Bronchial epithelial cell (primary cell): ENCODE measurements around the gene PAK5. TPM values are rescaled to one million over a fixed set of nuclear protein-coding genes. Genes with fewer than 3 reads are reported as not detected.
A peak's percentile ranks its signal among the peaks of the same experiment; 100 is the strongest.

Experiments
- DNase-seq: peaks from one replicate; pipeline ENCODE4 v3.0.0-alpha.2; 2010; ENCODE audit warnings: low read depth
- FAIRE-seq: peaks from 2 replicates; lab custom pipeline; 2011; peaks lifted over from hg19 to GRCh38; lab: Jason Lieb, UNC
- H3K27me3 ChIP-seq: 2 replicates; pipeline ENCODE4 v1.5.1; 2011; ENCODE audit warnings: low read length; ENCODE audit not compliant: control insufficient read depth, insufficient read depth
- H3K36me3 ChIP-seq: 2 replicates; pipeline ENCODE4 v1.5.1; 2011; ENCODE audit warnings: low read length; ENCODE audit not compliant: control insufficient read depth, insufficient read depth
- H3K4me3 ChIP-seq: 2 replicates; pipeline ENCODE4 v1.5.1; 2011; ENCODE audit warnings: mild to moderate bottlenecking, low read depth, low read length, control low read depth
- total RNA-seq: library from RNA; depleted of rRNA; stranded (reverse); fragments of >200 nt; gene quantifications from 2 replicates; pipeline ENCODE4 v1.2.1, GENCODE V29; 2014
- TF ChIP-seq, protein P1 (sequence below): IDR thresholded peaks from 2 replicates; pipeline ENCODE4 v1.5.1; 2011; ENCODE audit warnings: mild to moderate bottlenecking, moderate library complexity, low read length, control low read depth, inconsistent platforms; ENCODE audit not compliant: insufficient read depth, severe bottlenecking

Gene PAK5
- total RNA-seq, 1 donor from 2014 or later, result not detected

DNA sequence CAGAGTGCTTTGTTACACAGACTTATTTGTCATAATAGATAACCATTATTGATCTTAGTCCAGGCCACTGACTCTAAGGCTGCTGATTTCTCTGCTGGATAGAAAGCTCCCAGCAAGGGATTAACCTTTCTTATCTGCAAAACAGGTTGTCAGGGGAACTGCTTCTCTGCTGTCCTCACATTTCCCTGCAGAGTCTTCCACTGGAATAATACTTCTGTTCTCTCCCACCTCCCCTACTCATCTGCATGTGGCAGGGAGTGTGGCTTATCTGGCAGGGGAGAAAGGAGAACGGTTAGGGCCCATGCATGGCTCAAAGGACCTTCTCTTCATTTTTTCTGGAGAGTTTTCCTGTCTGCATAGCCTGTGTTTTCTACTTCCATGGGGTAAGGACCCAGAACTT is 238.3 kb downstream of the PAK5 start:
- FAIRE-seq (no peak), DNase-seq (no peak)
- H3K36me3 ChIP-seq, result no peaks in the 10 kb centered on the region
- H3K27me3 ChIP-seq, result no peaks in the 10 kb centered on the region
- TF ChIP-seq, protein P1, sequence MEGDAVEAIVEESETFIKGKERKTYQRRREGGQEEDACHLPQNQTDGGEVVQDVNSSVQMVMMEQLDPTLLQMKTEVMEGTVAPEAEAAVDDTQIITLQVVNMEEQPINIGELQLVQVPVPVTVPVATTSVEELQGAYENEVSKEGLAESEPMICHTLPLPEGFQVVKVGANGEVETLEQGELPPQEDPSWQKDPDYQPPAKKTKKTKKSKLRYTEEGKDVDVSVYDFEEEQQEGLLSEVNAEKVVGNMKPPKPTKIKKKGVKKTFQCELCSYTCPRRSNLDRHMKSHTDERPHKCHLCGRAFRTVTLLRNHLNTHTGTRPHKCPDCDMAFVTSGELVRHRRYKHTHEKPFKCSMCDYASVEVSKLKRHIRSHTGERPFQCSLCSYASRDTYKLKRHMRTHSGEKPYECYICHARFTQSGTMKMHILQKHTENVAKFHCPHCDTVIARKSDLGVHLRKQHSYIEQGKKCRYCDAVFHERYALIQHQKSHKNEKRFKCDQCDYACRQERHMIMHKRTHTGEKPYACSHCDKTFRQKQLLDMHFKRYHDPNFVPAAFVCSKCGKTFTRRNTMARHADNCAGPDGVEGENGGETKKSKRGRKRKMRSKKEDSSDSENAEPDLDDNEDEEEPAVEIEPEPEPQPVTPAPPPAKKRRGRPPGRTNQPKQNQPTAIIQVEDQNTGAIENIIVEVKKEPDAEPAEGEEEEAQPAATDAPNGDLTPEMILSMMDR, result no peak
- no peak overlapping the region for H3K4me3 ChIP-seq

DNA sequence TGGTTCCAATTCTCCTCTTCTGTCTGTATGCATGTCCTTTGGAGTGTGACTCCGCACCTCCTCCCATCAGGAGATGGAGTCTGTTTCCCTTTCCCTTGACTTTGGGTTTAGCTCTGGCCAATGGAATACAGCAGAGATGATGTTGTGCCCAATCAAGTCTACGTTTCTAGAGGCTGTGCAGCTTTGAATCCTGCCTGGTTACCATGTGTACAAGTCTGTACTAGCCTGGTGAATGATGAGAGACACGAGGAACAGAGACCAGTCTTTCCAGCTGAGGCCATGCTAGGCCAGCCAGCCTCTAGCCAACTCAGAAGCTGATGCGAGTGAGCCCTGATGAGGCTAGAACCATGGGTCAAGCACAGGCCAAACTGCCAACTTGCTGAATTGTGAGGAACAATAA is 241.3 kb downstream of the PAK5 start:
- Histone ChIP-seq H3K27me3 (no peaks in the 10 kb centered on the region), H3K36me3 (no peaks in the 10 kb centered on the region), H3K4me3 (no peak overlapping the region)
- FAIRE-seq, result peak; percentile 52
- TF ChIP-seq, protein P1, result no peak
- DNase-seq, result peak; percentile 82

DNA sequence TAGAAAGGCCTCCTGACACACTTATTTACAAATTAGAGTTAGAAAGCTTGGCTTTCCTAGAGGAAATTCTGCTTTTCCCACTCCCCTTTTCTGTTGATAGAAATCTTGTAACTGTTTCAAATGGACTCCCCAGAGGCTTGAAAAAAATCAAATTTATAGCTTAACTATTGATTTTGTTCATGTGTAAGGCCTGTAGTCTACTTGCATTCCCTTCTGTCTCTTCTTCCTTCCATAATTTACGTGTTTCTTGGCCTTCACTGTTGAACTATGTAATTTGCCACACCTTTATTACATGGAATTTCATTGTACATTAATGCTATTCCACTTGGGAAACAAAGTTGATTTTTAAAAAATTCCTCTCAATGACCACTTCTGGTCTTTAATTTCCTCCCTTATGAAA is 243.1 kb downstream of the PAK5 start:
- no peak for FAIRE-seq
- H3K4me3 ChIP-seq, result no peak overlapping the region
- TF ChIP-seq, protein P1, result no peak

DNA sequence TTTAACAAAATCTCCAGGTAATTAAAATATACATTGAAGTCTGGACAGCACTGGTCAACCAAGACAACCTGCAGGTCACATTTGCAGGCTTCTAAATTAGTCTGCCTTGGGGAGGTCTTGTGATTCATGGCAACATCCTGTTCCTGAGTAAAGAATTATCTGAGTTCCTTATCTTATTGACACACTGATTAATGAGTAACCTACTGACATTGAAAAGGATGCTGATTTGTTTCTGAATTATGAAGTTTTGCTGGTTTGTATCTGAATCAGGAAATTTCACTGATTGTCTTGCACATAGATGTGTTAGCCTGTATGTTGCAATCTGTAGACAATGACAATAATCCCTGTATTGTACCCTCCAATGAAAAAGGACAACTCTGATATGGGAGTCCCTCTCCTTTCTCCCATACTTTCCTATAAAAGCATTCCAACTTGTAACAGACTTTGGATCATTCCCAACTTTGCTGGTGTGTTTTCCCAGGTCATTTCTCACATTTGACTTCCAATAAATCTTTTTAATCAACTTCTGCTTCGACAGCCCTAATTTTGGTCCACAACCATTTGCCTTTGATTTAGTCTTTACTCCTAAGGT is 244.5 kb downstream of the PAK5 start:
- peak; percentile 82 for DNase-seq
- Histone ChIP-seq H3K36me3 (no peaks in the 10 kb centered on the region), H3K4me3 (no peak overlapping the region), H3K27me3 (no peaks in the 10 kb centered on the region)
- TF ChIP-seq, protein P1, result no peak
- FAIRE-seq, result no peak

More for the DNA sequence above, 243.1 kb downstream of the PAK5 start:
- H3K36me3 ChIP-seq, result no peaks in the 10 kb centered on the region
- H3K27me3 ChIP-seq, result no peaks in the 10 kb centered on the region
- no peak for DNase-seq

DNA sequence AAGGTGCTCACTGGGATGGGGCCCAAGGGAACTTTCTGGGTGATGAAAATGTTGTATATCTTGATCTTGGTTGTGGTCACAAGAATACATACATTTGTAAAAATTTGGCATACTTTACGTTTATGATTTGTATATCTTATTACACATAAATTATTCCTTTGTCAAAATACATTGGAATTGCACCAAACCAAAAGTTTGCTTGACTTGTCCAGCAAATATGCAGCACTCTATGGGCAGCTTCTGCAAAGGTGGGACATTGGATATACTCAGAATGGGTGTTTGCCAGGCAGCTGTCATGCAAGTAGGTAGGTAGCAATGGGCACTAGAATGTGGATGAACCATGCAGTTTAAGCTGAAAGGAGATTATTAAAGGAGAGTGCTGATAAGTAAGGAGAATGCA is 246.5 kb downstream of the PAK5 start:
- TF ChIP-seq, protein P1, result no peak
- H3K36me3 ChIP-seq, result no peaks in the 10 kb centered on the region
- no peak overlapping the region for H3K4me3 ChIP-seq
- FAIRE-seq, result no peak
- DNase-seq, result no peak
- no peaks in the 10 kb centered on the region for H3K27me3 ChIP-seq

DNA sequence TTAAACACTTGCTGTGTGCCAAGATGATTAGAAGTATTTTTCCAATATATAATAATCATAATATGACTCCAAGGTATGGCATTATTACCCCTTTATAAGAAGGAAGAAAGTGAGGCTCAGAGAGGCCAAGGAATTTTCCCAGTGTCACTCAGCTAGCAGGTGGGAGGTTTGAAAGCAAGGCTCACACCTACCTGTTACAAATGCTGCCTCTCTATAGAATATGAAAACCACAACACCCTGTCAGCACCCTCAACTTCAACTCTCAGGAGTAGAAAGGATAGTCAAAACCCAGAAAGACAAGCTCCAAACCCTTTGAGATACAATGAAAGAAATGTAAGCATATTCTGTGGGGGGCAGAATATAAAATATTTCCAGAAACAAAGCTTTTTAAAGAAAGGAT is 247.8 kb downstream of the PAK5 start:
- DNase-seq (no peak), FAIRE-seq (no peak)
- TF ChIP-seq, protein P1, result no peak
- H3K27me3 ChIP-seq, result no peaks in the 10 kb centered on the region
- H3K36me3 ChIP-seq, result no peaks in the 10 kb centered on the region
- no peak overlapping the region for H3K4me3 ChIP-seq
